Stimulated activated CD8-positive, alpha-beta memory T cell treated with anti-CD3 and anti-CD28 coated beads, Interleukin-4, amount 100 ng/mL, for 48 hours (primary cell): ENCODE results near the gene SLU7.

Source experiments
- DNase-seq: peaks from one replicate; pipeline ENCODE4 v3.0.0-alpha.2; 2020

Gene SLU7

DNA sequence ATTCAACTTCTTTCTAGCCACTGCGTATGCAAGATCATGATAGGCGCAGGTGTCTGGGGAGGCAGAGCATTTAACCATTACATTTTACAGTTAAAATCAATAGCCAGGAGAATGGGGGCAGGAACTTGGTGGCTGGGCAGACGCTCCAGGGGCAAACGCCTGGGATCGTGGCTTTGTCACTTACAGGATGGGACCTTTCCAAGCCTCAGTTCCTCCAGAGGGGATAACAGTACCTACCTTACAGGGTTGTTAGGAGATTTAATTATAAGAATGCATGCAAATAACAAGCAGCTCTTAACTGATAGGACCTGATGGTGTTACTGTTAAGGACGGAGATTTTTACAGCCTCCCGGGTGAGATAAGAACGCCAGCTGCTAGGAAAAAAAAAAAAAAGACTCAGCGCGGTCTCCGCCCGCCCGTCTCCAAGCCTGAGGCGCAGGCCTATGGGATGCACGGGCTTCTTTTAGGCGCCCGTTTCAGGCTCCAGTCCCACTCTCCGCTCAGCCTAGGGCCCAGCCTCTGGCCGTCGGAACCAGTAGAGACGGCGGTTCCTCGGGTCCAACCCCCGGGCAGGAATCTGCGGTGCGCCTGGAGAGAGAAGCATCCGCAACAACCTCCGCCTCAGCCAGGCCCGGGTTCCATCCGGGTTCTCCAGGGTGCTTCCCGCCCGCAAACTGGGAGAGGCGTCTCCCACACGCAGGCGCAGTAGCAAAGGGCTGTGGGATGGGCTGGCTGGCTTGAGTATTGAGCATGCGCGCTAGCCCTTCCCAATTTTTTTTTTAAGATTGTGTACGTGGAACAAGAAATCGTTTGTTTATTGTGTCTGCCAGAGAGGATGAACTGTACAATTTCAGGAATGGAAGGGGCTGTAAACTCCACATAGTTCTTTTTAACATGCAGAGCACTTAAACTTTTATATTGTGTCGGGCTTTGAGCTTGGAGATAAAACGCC, 19.2 kb downstream of the SLU7 start, which contains the start of gene FAM200C:
Gene FAM200C (minus strand): TSS at position 653 of the 952 bp plus-strand sequence. CDS start 4,564 bp downstream, outside the sequence.
- DNase-seq, result peak; percentile 82

DNA sequence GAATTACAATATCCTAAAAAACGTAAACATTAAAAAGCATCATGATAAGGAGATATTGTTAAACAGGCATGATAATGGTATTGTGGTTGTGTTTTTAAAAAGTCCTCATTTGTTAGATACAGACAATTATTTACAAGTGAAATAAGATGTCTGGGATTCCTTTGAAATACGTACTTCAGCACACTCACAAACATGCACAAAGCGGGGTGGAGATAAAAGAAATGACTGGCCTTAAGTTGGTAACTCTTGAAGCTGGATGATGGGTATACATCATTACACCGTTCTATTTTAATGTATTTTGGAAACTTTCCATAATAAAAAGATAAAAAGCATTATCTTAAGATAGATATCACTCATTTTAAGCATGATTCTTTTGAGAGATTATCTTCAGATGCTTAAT, 20.1 kb downstream of the SLU7 start:
- no peak for DNase-seq

DNA sequence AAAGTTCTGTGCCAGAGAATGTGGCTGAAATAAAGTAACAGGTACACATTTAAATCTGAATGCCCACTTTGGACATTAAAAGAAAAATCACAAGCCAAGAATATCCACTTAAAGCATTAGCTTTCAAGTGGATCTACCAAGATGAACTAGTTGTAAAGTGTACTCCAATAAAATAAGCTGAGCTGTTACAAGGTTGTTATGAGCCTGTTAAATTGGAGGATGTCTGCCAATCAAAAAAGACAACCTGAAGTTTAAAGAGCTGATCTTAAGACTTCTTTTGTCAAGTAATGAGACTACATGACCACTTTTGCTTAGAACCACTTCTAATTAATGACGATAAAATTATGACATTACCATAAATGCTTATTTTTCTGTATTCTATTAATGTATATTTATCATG, 21.4 kb downstream of the SLU7 start:
- DNase-seq, result no peak

DNA sequence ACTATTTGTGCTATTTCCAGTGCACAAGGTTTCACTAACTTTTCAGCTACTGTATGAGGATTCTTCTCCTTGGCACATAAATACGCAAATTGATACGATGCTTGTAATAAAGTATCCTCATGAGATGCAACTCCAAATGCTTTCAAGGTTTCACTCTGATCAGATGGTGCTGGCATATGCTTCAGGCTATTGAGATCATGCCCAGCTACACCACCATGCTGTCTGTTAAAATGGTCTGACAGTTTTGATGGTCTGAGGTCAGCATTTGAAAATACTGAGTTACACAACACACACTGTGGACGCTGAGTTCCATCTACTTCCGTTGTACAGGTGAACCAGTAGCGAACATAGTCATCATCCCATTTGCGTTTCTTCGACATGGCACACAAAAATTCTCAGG, 23.8 kb downstream of the SLU7 start:
- no peak for DNase-seq

DNA sequence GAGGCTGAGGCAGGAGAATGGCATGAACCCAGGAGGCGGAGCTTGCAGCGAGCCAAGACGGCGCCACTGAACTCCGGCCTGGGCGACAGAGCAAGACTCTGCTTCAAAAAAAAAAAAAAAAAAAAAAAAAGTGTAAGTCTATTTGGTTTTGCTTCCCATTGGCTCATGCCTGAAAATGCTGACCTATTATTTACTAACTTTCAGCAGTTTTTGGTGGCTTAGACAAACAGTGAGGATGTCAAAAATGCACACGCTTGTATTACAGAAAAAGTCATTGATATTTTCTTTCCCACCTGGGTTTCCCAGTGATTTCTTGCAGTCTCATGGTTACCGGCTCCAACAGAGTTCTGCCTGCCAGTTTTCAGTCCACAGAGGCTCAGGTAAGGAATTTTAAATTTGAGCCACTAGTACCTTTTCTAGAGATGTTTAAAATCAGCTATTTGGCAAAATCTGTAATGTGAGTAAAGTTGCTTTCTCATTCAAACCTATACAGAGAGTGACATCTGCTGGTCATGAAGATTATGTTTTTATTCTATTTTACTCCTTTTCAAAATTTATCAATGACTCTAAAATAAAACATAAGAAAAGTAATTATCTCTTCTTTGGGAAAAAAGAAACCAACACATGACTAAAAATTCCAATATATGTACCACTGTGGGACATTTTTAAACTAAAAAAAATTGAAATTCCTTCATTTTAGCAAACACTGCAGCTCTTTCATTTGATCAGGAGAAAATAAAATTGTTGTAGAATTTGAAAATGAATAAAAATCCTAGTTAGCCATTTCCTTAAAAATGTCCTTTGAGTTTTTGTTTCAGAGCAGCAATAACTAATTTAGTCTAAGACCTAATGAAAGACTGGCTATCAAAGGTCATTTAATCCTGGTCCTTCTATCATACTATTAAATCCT, 27.8 kb downstream of the SLU7 start:
- DNase-seq, result no peak

DNA sequence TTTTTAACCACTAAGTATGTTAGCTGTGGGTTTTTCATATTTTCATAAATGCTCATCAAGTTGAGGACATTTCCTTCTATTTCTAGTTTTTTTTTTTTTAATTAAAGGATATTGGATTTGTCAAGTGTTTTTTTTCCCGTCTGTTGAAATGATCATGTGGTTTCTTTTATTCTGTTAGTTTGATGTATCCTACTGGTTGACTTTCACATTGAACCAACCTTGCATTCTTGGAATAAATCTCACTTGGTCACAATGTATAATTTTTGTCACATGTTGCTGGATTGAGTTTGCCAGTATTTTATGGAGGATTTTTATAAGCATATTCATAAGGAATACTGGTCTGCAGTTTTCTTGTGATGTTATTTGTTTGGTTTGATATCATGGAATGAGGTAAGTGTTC, 31.4 kb downstream of the SLU7 start:
- no peak for DNase-seq

DNA sequence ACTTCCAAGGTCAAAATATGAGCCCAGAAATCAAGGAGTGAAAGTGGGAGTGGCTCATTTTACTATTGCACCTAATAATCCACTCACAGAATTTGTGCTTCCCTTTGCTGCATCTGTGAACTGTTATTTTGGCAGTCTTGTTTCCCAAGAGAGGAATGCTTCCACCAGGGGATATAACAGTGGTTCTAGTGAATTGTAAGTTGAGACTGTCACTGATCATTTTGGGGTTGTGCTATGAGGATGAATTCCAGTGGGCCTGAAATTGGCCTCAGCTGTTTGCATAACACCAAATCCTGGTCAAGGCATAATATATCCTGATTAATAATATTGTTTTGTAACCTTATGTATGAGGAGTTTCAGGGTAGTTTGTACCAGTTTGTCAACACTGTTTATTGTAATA, 33.4 kb downstream of the SLU7 start:
- DNase-seq, result no peak

DNA sequence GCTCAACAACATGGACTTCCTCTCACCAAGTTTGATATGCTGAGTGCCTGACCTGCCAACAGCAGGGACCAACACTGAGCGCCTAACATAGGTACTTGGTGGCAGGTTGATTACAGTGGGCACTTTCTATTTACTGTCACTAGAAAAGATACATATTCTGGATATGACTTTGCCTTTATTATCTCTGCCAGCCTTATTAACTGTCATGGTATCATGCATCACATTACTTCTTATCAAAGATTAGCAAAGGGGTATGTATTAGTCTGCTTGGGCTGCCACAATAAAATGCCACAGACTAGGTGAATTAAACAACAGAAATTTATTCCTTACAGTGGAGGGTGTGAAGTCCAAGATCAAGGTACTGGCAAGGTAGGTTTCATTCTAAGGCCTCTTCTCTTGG, 34.2 kb downstream of the SLU7 start:
- no peak for DNase-seq

DNA sequence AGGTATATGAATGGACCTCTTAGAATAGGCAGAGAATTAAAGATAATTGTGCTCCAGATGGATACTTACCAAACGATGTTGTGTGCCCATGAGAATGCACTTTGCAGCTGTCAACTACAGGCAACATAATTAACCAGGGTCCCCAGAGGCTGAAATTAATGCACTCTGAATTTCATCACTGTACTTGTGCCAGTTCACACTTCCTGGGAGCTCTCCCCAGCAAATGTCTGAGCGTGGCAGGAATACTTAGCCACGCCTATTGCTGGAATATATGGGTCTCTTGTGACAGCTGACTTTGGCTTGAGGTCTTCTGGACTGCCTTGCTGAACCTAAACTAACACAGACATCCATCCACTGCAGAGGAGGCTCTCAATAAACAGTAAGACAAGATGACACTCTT, 36.5 kb downstream of the SLU7 start:
- no peak for DNase-seq

DNA sequence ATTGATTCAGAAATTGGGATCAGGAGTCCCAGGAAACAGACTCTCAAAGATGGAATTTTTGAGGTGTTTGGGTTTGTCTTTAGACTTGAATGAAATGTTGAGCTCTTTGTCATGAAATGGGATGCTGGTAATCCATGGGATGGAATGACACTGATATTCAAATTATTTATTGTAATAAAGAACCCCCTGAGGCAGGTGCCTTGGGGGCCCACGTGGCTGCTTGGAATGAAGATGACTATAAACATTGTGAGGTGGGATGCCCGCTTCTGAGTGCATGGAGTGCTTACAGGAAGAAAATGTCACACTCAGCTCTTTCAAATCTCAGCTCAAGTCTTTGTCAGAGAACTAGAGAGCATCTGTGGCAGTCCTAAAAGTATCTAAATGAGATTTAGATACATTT, 38.8 kb downstream of the SLU7 start:
- DNase-seq, result no peak

DNA sequence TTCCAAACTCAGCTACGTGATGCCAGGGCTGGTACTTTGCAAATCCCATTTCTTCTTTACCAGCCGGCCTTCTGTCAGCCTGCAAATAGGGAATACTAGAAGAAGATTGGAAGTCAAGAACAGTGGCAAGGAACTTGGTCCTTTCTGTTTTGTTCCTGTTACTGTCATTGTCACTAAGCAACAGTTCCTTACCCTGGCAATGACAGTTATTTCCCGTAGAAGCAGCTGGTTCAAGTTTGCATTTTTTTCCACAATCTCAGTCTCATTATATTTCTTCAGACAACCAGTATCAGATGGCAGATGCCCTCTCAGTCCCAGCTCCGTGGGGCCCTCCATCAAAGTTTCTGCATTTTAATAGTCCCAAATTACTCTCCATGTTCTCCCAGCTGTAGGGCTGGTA, 39.4 kb downstream of the SLU7 start:
- no peak for DNase-seq

DNA sequence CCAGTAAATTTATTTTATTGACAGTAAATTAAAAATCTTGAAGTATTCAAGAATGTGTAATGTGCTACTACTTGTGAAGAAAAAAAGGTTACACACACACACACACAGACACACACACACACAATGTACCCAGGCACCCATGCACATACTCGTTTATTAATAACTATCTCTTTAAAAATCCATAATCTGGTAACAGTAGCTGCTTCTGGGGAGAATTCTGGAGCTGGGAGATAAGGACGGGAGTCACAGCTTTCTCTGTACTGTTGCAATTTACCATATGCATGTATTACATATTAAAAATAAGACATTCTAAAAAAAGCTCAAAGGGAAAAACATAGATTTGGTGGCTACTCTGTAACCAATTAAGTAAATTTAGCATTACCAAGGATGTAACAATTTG, 40.6 kb downstream of the SLU7 start:
- no peak for DNase-seq

DNA sequence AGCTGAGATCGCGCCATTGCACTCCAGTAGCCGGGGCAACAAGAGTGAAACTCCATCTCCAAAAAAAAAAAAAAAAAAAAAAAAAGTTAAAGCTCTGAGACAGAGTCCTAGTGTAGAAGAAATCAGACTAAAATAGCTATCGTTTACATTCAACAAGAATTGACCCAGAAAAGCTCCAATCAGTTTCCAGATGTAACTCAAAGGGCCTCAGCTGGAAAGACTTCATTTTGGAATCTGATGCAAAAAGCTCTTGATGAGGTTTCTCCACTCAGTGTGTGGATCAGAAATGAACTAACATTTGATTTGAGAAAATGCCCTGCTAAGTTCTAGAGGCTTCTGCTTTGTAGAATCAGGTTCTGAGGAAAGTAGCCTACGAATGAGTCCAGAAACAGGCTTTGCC, 41.2 kb downstream of the SLU7 start:
- DNase-seq, result no peak

DNA sequence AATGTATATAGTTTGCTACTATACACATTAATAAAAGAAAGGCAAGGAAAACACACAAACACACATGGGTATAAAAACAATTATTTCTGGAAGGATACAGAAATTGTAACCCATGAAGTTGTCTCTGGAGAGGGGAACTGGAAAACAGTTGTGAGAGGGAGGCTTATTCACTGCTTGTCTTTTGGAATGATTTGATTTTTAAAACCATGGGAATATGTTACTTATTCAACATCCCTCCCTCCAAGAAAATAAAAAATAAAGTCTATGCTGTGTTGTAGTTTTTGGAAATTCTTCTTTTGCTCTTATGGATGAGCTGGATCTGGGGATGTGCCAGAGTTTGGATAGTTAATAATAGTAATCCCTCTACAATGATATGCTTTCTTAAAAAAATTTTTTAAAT, 42.5 kb downstream of the SLU7 start:
- no peak for DNase-seq

DNA sequence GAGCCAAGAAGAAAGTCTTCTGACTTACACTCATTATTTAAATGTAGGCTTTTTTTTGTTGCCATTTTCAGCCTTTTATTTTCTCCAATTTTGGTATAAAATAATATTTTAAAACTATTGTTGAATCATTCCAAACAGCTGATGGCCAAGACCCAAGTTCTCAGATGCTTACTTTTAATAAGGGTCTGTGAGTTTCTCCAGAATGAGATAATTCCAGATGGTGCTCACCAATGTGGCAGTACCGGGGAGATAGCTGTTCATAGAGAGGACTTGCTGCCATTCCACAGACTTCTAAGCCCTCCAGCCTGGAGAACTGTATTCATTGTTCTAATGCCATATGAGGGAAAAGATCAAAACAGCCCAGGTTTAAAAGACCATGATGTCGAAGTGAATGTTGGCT, 43.2 kb downstream of the SLU7 start:
- DNase-seq, result no peak

DNA sequence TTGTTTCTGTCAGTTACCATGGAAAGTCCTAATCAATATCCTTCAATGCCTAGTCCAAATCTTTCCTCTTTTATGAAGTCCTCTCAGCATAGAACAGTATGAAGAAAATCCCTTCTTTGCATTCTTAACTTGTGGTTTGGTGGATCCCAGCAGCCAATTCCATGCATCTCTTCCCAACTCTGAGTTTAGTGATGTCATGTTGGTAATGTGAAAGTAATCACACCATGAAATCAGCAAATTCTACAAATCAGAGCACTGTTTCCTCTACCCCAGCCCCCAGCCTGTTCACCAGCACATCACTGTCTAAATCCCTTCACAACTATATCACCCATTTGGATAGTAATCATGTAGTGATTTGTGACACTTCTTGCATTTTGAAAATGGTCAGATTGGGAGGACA, 43.7 kb downstream of the SLU7 start:
- DNase-seq, result no peak

DNA sequence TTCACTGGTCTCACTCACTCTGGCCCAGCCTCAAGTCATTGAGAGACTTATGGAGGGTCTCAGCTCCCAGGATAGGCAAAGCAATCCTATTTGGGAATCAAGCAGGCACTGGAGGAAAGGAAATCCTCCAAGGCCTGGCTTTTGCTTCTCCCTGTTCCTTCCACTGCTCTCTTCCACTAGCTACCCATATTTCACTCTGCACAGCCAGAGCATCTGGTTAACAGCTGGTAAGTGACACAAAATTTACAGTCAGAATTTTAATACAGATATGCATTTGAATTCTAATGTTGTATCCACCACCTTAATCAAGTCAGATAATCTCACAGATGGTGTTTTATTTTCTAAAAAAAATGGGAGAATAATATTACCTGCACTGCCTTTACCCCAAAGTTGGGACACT, 47.6 kb downstream of the SLU7 start:
- no peak for DNase-seq

DNA sequence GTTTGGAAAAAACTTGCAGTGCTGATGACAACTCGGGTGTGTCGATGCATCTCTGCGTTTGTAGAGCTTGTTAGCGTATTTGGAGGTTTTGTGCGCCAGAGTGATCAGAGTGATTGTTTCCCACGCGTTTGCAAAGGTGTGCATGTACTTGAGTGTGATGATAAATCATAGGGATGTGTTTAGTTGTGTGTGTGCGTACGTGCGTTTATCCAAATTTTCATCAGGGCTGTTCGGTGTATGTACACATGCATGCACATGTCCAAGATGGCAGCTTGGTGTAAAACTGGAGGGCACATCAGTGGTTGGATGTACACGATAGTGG, 48.2 kb downstream of the SLU7 start:
- DNase-seq, result no peak

DNA sequence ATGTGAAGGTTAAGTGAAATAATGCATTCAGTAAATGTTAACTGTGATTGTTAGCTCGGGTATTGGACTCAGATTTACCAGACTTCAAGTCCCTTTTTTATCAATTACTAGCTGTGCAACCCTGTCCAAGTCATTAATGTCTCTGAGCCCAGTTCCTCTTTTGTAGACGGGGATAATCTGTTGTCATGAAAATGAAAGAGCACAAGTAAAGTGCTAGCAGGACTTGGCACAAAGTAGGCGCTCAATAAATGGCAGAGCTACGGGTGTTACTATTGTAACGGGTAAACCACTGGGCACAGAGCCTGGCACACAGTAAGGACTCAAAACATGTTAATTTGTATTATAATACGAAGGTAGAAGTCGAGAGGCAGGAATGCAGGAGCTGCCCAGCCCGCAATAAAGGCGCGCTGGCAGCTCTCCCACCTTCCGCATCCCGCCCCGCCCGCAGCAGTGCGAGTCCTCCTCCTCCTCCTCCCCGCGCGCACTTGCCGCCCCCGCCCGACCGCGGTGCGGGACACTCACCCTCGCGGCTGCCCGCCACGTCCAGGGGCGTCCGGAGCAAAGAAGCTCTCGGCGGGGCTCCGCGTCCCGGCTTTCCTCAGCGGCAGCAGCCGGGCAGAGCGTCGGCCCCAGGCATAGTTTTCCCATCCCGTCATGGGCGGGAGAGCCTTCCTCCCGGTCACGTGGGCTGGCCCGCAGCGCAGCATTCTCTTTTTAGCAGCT, 48.7 kb downstream of the SLU7 start, which contains the start of gene C1QTNF2:
Gene C1QTNF2 (minus strand): TSS at position 637 of the 723 bp plus-strand sequence. CDS start 15,615 bp downstream, outside the sequence.
- peak; percentile 27 for DNase-seq

DNA sequence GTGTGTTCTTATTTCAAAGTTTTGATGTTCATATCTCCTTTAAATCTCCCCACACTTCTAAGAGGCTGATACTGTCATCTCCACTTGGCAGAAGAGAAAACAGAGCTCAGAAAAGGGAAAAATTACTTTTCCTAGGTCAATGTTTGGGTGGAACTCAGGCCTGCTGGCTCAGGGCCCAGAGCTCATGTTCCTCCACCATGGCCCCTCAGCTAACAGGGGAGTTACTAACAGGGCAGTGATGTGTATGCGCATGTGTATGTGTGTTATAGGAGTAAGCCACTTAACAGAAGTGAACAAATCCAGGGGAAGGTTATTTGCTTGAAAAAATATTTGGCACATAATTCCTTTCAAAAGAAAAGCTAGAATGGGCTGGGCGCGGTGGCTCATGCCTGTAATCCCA, 51.0 kb downstream of the SLU7 start:
- no peak for DNase-seq

DNA sequence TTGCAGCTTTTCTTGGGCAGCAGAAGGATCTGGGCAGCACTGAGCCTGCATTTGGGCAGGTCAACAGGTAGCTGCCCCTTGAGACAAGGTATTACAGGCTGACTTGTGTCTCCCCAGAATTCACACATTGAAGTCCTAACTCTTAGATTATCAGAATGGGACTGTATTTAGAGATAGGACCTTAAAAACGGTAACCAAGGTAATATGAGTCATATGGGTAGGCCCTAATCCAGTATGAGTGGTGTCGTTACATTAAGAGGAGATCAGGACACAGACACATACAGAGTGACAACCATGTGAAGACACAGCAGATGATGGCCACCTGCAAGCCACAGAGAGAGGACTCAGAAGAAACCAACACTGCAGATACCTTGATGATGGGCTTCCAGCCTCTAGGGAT, 51.6 kb downstream of the SLU7 start:
- no peak for DNase-seq

DNA sequence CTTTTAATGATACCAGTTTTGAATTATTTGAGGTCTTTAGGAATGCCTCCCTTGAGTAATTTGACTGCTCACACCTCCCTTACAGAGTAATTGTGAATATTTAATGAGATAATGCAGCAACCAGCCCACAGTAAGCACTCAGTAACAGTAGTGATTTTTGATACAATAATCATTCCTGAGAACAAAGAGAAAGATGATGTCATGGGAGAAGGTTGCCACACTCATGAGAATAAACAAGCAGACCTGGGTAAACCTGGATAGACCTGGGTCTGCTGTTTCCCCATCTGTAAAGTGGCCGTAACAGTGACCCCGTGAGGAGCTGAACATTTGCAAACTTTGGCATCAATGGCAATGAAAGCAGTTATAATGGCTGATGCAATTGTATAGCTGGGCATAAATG, 52.7 kb downstream of the SLU7 start:
- no peak for DNase-seq
